Gastrocnemius medialis (tissue), 4 donors: Measurements from ENCODE around the gene SLC48A1. TPM values are rescaled to one million over a fixed set of nuclear protein-coding genes. Genes with fewer than 3 reads are reported as not detected.

Experiments
- ATAC-seq, 2 donors: fragments of 150-250 bp; one replicate each; pipeline ENCODE4 v1.9.1; 2016
- DNase-seq, 2 donors: peaks; one replicate each; pipeline ENCODE4 v3.0.0-alpha.2; 2019
- H3K27ac ChIP-seq, 4 donors: fragments of 200-600 bp; sonication (generic); 1 replicate in 1 of 4; 2 replicates in 3 of 4; pipeline ENCODE4 v1.5.1; 2016 to 2018; ENCODE audit warnings: mild to moderate bottlenecking in 2 of 4, moderate library complexity in 1 of 4
- H3K27me3 ChIP-seq, 3 donors: fragments of 200-600 bp; sonication (generic) in 2 of 3; 1 replicate in 1 of 3; 2 replicates in 2 of 3; pipeline versions ENCODE4 v1.5.1 to v1.6.0; 2016 to 2019; ENCODE audit warnings: mild to moderate bottlenecking in 1 of 3, moderate library complexity in 1 of 3
- H3K36me3 ChIP-seq, 2 donors: fragments of 200-600 bp; sonication (generic) in 1 of 2; one replicate each; pipeline ENCODE4 v1.5.1; 2017 to 2018
- H3K4me1 ChIP-seq, 2 donors: fragments of 200-600 bp; sonication (generic) in 1 of 2; one replicate each; pipeline ENCODE4 v1.5.1; 2016 to 2017; ENCODE audit warnings: mild to moderate bottlenecking in 2 of 2
- H3K4me3 ChIP-seq, 4 donors: fragments of 200-600 bp; sonication (generic) in 3 of 4; 1 replicate in 1 of 4; 2 replicates in 3 of 4; pipeline ENCODE4 v1.5.1; 2016 to 2019; ENCODE audit warnings: mild to moderate bottlenecking in 2 of 4
- H3K9me3 ChIP-seq, 3 donors: fragments of 200-600 bp; sonication (generic) in 2 of 3; 1 replicate in 1 of 3; 2 replicates in 2 of 3; pipeline ENCODE4 v1.5.1; 2016 to 2019
- POLR2A ChIP-seq, 2 donors: fragments of 450-650 bp; IDR thresholded peaks; one replicate each; pipeline ENCODE4 v1.6.1; 2017; ENCODE audit warnings: antibody characterized with exemption in 2 of 2, mild to moderate bottlenecking in 2 of 2, moderate library complexity in 2 of 2
- in situ Hi-C, 4 donors: fragments of 200-750 bp; cut with MboI; loops; one replicate each; pipeline versions ENCODE4 v1.15.0 to v1.8.0; 2017; ENCODE audit warnings: low sequenced_read_pairs in 4 of 4
- intact Hi-C: fragments of 100-400 bp; cut with DNase I; formaldehyde crosslinking; loops from one replicate; pipeline ENCODE4 v1.15.1; 2023; ENCODE audit warnings: low total_unique reads
- total RNA-seq, 4 donors: library from RNA; depleted of rRNA; stranded (reverse); fragments of >200 nt; gene quantifications; one replicate each; pipeline versions ENCODE4 v1.1.0 to v1.2.3, GENCODE V29; 2016
- TF ChIP-seq, protein P1 (sequence below), 5 experiments: fragments of 450-650 bp in 3 of 5; fragments of 200-600 bp in 2 of 5; sonication (generic) in 2 of 5; IDR thresholded peaks in 4 of 5; conservative IDR thresholded peaks in 1 of 5; 1 replicate in 4 of 5; 2 replicates in 1 of 5; pipeline ENCODE4 v1.5.1; 2016 to 2019; ENCODE audit warnings: antibody characterized with exemption in 5 of 5, mild to moderate bottlenecking in 3 of 5, moderate library complexity in 3 of 5

The SLC48A1 gene
- total RNA-seq, 4 donors from 2014 or later = 28.3 to 62.6 (median 45.6) TPM

- intact Hi-C loops (loop anchor here (5.0 kb wide), 1 partner anchor 122 kb away; no protein-coding TSS in a partner anchor), in situ Hi-C loops (loop anchor here (5.0 to 10.0 kb wide), 4 partner anchors 32 to 63 kb away; no protein-coding TSS in a partner anchor)
- TF ChIP-seq POLR2A (IDR thresholded peaks at IDR 0.05) = no peak
- TF ChIP-seq, protein P1, sequence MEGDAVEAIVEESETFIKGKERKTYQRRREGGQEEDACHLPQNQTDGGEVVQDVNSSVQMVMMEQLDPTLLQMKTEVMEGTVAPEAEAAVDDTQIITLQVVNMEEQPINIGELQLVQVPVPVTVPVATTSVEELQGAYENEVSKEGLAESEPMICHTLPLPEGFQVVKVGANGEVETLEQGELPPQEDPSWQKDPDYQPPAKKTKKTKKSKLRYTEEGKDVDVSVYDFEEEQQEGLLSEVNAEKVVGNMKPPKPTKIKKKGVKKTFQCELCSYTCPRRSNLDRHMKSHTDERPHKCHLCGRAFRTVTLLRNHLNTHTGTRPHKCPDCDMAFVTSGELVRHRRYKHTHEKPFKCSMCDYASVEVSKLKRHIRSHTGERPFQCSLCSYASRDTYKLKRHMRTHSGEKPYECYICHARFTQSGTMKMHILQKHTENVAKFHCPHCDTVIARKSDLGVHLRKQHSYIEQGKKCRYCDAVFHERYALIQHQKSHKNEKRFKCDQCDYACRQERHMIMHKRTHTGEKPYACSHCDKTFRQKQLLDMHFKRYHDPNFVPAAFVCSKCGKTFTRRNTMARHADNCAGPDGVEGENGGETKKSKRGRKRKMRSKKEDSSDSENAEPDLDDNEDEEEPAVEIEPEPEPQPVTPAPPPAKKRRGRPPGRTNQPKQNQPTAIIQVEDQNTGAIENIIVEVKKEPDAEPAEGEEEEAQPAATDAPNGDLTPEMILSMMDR (IDR thresholded peaks at IDR 0.05 in 4 of 5, conservative IDR thresholded peaks at IDR 0.05 in 1 of 5) = no peak
Observed at GRCh38 chr12:47774663-47775062, 1.6 kb downstream of the SLC48A1 start.

DNA sequence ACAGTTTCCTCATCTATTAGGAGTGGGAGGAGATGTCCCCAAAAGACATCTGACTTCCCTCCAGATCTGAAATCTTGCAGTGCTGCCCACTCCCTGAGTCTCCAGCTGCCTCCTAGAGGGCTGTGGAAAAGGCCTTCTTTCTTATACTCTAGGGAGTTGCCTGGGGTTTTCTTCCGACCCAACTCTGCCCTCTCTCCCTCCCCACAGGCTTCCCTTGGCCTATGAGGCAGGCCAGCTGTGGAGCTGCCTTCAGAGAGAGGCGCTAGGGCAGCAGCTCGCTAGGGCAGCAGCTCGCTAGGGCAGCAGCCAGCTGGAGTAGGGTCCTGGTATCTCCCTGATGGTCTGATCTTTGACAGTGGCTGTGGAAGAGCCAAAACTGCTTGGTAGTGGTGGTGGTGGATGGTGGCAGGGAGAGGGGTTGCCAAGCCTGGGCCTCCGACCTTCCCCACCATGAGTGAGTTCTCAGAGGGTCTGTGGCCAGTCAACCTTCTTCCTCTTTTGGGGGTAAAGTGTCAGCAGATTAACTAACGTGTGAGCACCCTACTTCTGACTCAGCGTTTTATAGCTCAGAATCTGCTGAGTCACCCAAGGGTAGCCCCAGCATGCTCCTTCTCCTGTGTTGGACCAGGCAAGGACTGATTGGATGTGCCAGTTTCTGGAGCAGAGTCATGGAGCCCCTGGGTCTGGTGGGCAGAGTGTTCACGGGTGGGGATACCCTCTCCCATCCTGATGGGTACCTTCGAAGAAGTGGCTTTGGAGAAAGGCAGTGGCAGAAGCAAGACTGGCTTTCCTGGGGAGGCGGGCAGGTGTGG, 2.3 kb downstream of the SLC48A1 start:
- H3K27me3 ChIP-seq = no peaks in the 10 kb centered on the region
- ATAC-seq (no peak), DNase-seq (no peak)
- peak overlapping the region; percentile 63 to 78 (median 74) for H3K27ac ChIP-seq
- H3K9me3 ChIP-seq = no peaks in the 10 kb centered on the region
- peaks cover 55 to 64% of the 10 kb centered on the region in 2 donors for H3K4me1 ChIP-seq
- TF ChIP-seq, protein P1 (IDR thresholded peaks at IDR 0.05 in 4 of 5, conservative IDR thresholded peaks at IDR 0.05 in 1 of 5) = no peak
- no peak for TF ChIP-seq POLR2A (IDR thresholded peaks at IDR 0.05)
- no peaks in the 10 kb centered on the region for H3K36me3 ChIP-seq
- intact Hi-C loops (loop anchor here (5.0 kb wide), 1 partner anchor 123 kb away; no protein-coding TSS in a partner anchor), in situ Hi-C loops (loop anchor here (5.0 to 10.0 kb wide), 4 partner anchors 33 to 63 kb away; no protein-coding TSS in a partner anchor)
- no peak overlapping the region for H3K4me3 ChIP-seq

More at GRCh38 chr12:47774663-47775062, 1.6 kb downstream of the SLC48A1 start:
- Histone ChIP-seq H3K27me3 (no peaks in the 10 kb centered on the region), H3K4me1 (peaks cover 55 to 69% of the 10 kb centered on the region in 2 donors), H3K27ac (peak overlapping the region; percentile 63 to 78 (median 74)), H3K9me3 (no peaks in the 10 kb centered on the region), H3K4me3 (no peak overlapping the region), H3K36me3 (no peaks in the 10 kb centered on the region)
- no peak for ATAC-seq
- DNase-seq = no peak

- ATAC-seq (no peak), DNase-seq (no peak)
- Histone ChIP-seq H3K27ac (peak overlapping the region; percentile 63 to 78 (median 74)), H3K27me3 (no peaks in the 10 kb centered on the region), H3K36me3 (no peaks in the 10 kb centered on the region), H3K9me3 (no peaks in the 10 kb centered on the region), H3K4me3 (no peak overlapping the region), H3K4me1 (peaks cover 55 to 66% of the 10 kb centered on the region in 2 donors)
- intact Hi-C loops (loop anchor here (5.0 kb wide), 1 partner anchor 124 kb away; no protein-coding TSS in a partner anchor), in situ Hi-C loops (loop anchor here (5.0 to 10.0 kb wide), 4 partner anchors 34 to 64 kb away; no protein-coding TSS in a partner anchor)
- no peak for TF ChIP-seq POLR2A (IDR thresholded peaks at IDR 0.05)
- TF ChIP-seq, protein P1 (IDR thresholded peaks at IDR 0.05 in 4 of 5, conservative IDR thresholded peaks at IDR 0.05 in 1 of 5) = no peak
Observed at GRCh38 chr12:47776471-47777143, 3.6 kb downstream of the SLC48A1 start.

DNA sequence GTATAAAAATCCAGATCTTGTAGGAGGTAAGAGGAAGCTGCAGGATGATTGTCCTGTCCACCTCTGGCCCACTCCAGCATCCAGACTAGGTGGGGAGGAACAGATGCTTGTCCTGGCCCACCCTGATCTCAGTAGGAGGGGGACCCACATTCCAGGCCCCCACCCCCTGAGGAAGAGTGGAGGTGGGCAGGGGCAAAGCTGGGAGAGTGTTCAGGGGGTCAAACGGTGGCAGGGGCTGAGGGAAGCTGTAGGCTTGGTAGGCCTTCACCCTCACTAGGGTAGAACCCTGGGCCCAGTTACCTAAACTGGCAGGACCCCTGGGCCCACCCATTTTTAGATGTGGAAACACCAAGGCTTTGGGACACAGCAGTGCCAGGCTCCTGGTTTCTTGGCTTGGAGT, 4.1 kb downstream of the SLC48A1 start:
- Histone ChIP-seq H3K4me3 (no peak overlapping the region), H3K9me3 (no peaks in the 10 kb centered on the region)

More for the DNA sequence above, 4.1 kb downstream of the SLC48A1 start:
- peak overlapping the region; percentile 63 to 78 (median 74) for H3K27ac ChIP-seq
- peaks cover 55 to 66% of the 10 kb centered on the region in 2 donors for H3K4me1 ChIP-seq
- TF ChIP-seq, protein P1 (IDR thresholded peaks at IDR 0.05 in 4 of 5, conservative IDR thresholded peaks at IDR 0.05 in 1 of 5) = no peak
- no peak for TF ChIP-seq POLR2A (IDR thresholded peaks at IDR 0.05)
- H3K36me3 ChIP-seq = peaks cover 0 to 4% of the 10 kb centered on the region in 2 donors
- ATAC-seq (no peak), DNase-seq (peak in 1 of 2 donors; percentile 11)
- intact Hi-C loops = loop anchor here (5.0 kb wide), 1 partner anchor 125 kb away; no protein-coding TSS in a partner anchor
- in situ Hi-C loops = loop anchor here (5.0 to 10.0 kb wide), 4 partner anchors 35 to 65 kb away; no protein-coding TSS in a partner anchor
- H3K27me3 ChIP-seq = no peaks in the 10 kb centered on the region
